Measurements from ENCODE around the gene ARHGAP28. TPM values are rescaled to one million over a fixed set of nuclear protein-coding genes. Genes with fewer than 3 reads are reported as not detected.
A peak's percentile ranks its signal among the peaks of the same experiment; 100 is the strongest.

ARHGAP28 gene
- total and polyA plus RNA-seq, 12 donors: 0.35 to 5.3 (median 2.2) TPM

DNA sequence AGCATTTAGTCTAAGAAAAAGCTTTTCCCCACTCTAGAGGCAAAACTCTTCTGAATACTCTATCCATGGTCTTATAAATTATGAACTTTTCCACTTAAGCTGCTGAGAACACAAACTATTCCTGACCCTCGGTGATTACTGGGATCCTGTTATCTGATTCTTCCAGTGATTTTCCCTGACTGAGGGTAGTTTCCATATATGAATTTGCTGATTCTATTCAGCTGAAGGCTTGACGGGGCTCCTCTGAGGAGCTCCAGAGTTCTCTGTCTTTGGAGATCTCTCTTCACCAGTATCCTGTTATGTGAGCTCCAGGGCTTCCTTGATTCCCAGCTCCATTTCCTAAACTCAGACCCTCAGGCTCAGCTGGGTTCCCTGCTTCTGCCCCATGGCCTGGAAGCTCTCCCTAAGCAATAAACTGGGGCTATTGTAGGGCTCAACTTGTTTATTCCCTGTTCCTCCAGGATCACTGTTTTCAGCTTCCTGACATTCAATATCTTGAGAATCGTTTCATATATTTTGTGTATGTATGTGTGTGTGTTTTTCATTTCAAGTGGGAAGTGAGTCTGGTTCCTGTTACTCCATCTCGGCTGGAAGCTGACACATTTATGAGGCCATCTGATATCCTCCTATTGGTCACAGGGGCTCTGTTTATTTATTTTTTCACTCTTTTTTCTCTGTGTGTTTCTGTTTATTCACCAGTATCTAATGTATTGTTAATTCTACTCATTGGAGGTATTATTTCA lies 78.2 kb downstream of the ARHGAP28 start:
- no peak overlapping the region for H3K4me3 ChIP-seq
- WGBS, 2 donors: 45% methylated on average over 4 of the region's 4 CpGs
- H3K4me1 ChIP-seq: no peaks in the 10 kb centered on the region
- H3K9me3 ChIP-seq: peaks cover 0 to 24% (median 10%) of the 10 kb centered on the region in 11 donors
- ATAC-seq (no peak), DNase-seq (no peak)
- TF ChIP-seq, protein P1, sequence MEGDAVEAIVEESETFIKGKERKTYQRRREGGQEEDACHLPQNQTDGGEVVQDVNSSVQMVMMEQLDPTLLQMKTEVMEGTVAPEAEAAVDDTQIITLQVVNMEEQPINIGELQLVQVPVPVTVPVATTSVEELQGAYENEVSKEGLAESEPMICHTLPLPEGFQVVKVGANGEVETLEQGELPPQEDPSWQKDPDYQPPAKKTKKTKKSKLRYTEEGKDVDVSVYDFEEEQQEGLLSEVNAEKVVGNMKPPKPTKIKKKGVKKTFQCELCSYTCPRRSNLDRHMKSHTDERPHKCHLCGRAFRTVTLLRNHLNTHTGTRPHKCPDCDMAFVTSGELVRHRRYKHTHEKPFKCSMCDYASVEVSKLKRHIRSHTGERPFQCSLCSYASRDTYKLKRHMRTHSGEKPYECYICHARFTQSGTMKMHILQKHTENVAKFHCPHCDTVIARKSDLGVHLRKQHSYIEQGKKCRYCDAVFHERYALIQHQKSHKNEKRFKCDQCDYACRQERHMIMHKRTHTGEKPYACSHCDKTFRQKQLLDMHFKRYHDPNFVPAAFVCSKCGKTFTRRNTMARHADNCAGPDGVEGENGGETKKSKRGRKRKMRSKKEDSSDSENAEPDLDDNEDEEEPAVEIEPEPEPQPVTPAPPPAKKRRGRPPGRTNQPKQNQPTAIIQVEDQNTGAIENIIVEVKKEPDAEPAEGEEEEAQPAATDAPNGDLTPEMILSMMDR (IDR thresholded peaks at IDR 0.05): no peak
- intact Hi-C loops (cut with DNase I): no loop called here
- no peaks in the 10 kb centered on the region for H3K36me3 ChIP-seq
- H3K27ac ChIP-seq: peak overlapping the region in 1 of 10 donors; percentile 22
- H3K27me3 ChIP-seq: no peaks in the 10 kb centered on the region

DNA sequence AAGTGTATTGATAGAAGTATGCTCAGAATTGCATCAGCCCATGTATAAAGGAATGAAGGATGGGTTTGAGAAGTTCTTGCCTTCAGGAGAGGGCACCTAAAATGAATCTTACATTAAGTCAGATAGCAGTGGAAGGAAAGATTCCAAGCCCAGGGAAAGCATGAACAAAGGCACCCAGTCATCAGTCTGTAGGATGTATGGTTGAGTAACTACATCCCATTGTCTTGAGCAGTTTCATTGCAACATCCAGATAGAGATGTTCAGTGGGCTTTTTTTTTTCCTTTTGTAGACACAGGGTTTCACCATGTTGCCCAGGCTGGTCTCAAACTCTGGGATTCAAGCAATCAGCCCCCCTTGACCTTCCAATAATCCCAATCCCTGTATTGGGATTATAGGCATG lies 80.7 kb downstream of the ARHGAP28 start:
- DNase-seq (no peak), ATAC-seq (no peak)
- no peaks in the 10 kb centered on the region for H3K4me1 ChIP-seq
- H3K36me3 ChIP-seq: no peaks in the 10 kb centered on the region
- H3K27ac ChIP-seq: no peak overlapping the region
- H3K9me3 ChIP-seq: peaks cover 0 to 15% (median 0%) of the 10 kb centered on the region in 11 donors
- no peak overlapping the region for H3K4me3 ChIP-seq
- intact Hi-C loops (cut with DNase I): no loop called here
- TF ChIP-seq, protein P1 (IDR thresholded peaks at IDR 0.05): no peak
- no peaks in the 10 kb centered on the region for H3K27me3 ChIP-seq

DNA sequence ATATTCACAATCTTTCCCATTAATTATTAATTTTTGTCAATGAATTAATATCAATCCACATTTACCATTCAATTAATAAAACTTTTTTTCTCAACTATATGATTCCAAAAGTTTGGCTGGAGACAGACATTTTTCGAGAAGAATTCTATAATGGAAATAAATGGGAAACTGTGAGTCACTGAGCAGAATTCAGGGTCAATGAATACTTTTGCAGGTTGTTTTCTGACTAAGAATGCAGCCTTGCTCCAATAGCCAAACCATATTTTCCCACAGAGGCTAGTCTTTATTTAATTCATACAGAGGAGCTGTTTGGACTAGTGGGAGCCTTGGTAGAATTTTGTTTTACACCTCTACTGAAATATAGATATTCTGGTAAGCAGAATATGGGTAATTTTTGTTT lies 82.3 kb downstream of the ARHGAP28 start:
- Histone ChIP-seq H3K27ac (no peak overlapping the region), H3K4me1 (no peaks in the 10 kb centered on the region), H3K27me3 (no peaks in the 10 kb centered on the region), H3K9me3 (peaks cover 0 to 15% (median 0%) of the 10 kb centered on the region in 11 donors), H3K4me3 (no peak overlapping the region), H3K36me3 (no peaks in the 10 kb centered on the region)
- DNase-seq (no peak), ATAC-seq (no peak)
- intact Hi-C loops (cut with DNase I): no loop called here
- 82 to 84% methylated on average over 1 of the region's 1 CpG for WGBS, 2 donors
- TF ChIP-seq, protein P1 (IDR thresholded peaks at IDR 0.05): no peak

DNA sequence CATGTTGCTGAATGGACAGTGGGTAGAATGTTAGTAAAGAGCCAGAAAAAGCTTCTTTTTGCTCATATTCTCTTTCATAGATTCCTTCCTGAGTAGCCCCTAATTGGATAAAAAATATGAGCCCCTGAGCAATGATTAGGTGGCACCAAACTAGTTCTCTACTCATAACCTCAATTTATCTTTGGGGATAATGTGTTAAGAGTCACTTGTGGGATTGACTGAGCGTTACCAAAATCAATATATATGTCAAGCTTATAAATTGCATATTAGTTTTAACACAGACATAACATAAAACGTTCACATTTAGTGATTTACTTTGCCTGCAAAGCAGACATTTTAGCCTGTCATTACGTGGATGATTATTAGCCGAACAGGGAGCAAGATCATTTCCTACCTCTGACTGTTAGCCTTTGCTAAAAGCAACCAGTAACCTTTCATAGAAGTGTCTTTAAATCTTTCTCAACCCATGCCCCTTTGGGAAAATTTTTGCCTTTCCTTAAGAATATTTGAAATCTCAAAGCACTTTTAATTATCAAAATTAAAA lies 85.4 kb downstream of the ARHGAP28 start:
- Histone ChIP-seq H3K4me1 (no peaks in the 10 kb centered on the region), H3K27ac (no peak overlapping the region), H3K36me3 (no peaks in the 10 kb centered on the region), H3K27me3 (no peaks in the 10 kb centered on the region), H3K9me3 (peaks cover 0 to 15% (median 0%) of the 10 kb centered on the region in 11 donors), H3K4me3 (no peak overlapping the region)
- intact Hi-C loops (cut with DNase I): loop anchor here in 1 of 10 donors (2.0 kb wide), 1 partner anchor 18 kb away; no protein-coding TSS in a partner anchor
- TF ChIP-seq, protein P1 (IDR thresholded peaks at IDR 0.05): no peak
- no peak for DNase-seq
- WGBS, 2 donors: 92 to 93% methylated on average over 4 of the region's 4 CpGs
- no peak for ATAC-seq
